ENCODE data around the gene ACVR1B.

ACVR1B gene

GRCh38 chr12:51944608-51945233, 6.8 kb upstream of the ACVR1B start:
- no peak for DNase-seq

GRCh38 chr12:51947246-51947996, 4.1 kb upstream of the ACVR1B start:
- DNase-seq, result no peak

- no peak for DNase-seq
Measured at GRCh38 chr12:51948066-51948465, 3.4 kb upstream of the ACVR1B start.

GRCh38 chr12:51949342-51950030, 2.0 kb upstream of the ACVR1B start:
- DNase-seq, result no peak

GRCh38 chr12:51950682-51951198, 759 bp upstream of the ACVR1B start:
- no peak for DNase-seq

GRCh38 chr12:51951843-51952722, 584 bp downstream of the ACVR1B start:
- no peak for DNase-seq

GRCh38 chr12:51953089-51953488, 1.6 kb downstream of the ACVR1B start:
- DNase-seq, result no peak

GRCh38 chr12:51953864-51954263, 2.4 kb downstream of the ACVR1B start:
- no peak for DNase-seq

GRCh38 chr12:51954561-51955361, 3.3 kb downstream of the ACVR1B start:
- DNase-seq, result no peak

GRCh38 chr12:51955702-51956101, 4.2 kb downstream of the ACVR1B start:
- no peak for DNase-seq

- DNase-seq, result no peak
Measured at GRCh38 chr12:51958542-51958941, 7.0 kb downstream of the ACVR1B start.

- DNase-seq, result no peak
Measured at GRCh38 chr12:51959211-51959610, 7.7 kb downstream of the ACVR1B start.

GRCh38 chr12:51959921-51960320, 8.4 kb downstream of the ACVR1B start:
- no peak for DNase-seq

GRCh38 chr12:51960488-51960887, 9.0 kb downstream of the ACVR1B start:
- no peak for DNase-seq

- no peak for DNase-seq
Measured at GRCh38 chr12:51960890-51961289, 9.4 kb downstream of the ACVR1B start.

GRCh38 chr12:51961834-51962233, 10.3 kb downstream of the ACVR1B start:
- no peak for DNase-seq

GRCh38 chr12:51962737-51963136, 11.2 kb downstream of the ACVR1B start:
- no peak for DNase-seq

- no peak for DNase-seq
Measured at GRCh38 chr12:51963477-51963876, 12.0 kb downstream of the ACVR1B start.

GRCh38 chr12:51969643-51970042, 18.1 kb downstream of the ACVR1B start:
- no peak for DNase-seq

- DNase-seq, result no peak
Measured at GRCh38 chr12:51970904-51971646, 19.6 kb downstream of the ACVR1B start.

Measured in NCI-H2227 treated with DMSO at 0.1 percent for 48 hours (cell line).